Measurements from ENCODE around the gene ARAF.
"Not testable (repeated sequence)": the region's sequence is repeated elsewhere in the genome, so short reads cannot be mapped to it uniquely, and the experiment has no call there.

ARAF gene

GRCh38 chrX:47560934-47561658 lies at the start of gene ARAF:
Gene ARAF (plus strand): TSS chrX:47561205. CDS start chrX:47562968, 1,763 bp downstream.
- peak; percentile 99 for DNase-seq

GRCh38 chrX:47512383-47512782 lies 48.6 kb upstream of the ARAF start:
- not testable (repeated sequence) for DNase-seq

GRCh38 chrX:47513034-47513965 lies 47.7 kb upstream of the ARAF start:
- peak; percentile 13 for DNase-seq

GRCh38 chrX:47514533-47515235 lies 46.3 kb upstream of the ARAF start:
- DNase-seq, result no peak

- no peak for DNase-seq
Observed at GRCh38 chrX:47515941-47516665, 44.9 kb upstream of the ARAF start.

- no peak for DNase-seq
Observed at GRCh38 chrX:47518144-47518543, 42.9 kb upstream of the ARAF start.

GRCh38 chrX:47523297-47523696 lies 37.7 kb upstream of the ARAF start:
- peak; percentile 83 for DNase-seq

GRCh38 chrX:47523713-47524166 lies 37.3 kb upstream of the ARAF start:
- no peak for DNase-seq

- no peak for DNase-seq
Observed at GRCh38 chrX:47529548-47529947, 31.5 kb upstream of the ARAF start.

- no peak for DNase-seq
Observed at GRCh38 chrX:47530049-47530448, 31.0 kb upstream of the ARAF start.

- no peak for DNase-seq
Observed at GRCh38 chrX:47539860-47540259, 21.1 kb upstream of the ARAF start.

- peak; percentile 88 for DNase-seq
Observed at GRCh38 chrX:47540754-47541538, 20.1 kb upstream of the ARAF start.

GRCh38 chrX:47543496-47543895 lies 17.5 kb upstream of the ARAF start:
- DNase-seq, result no peak

GRCh38 chrX:47556045-47556623 lies 4.9 kb upstream of the ARAF start:
- peak; percentile 96 for DNase-seq

- no peak for DNase-seq
Observed at GRCh38 chrX:47558436-47558835, 2.6 kb upstream of the ARAF start.

- peak; percentile 20 for DNase-seq
Observed at GRCh38 chrX:47560179-47560933, 649 bp upstream of the ARAF start.

- DNase-seq, result no peak
Observed at GRCh38 chrX:47561659-47562151, 700 bp downstream of the ARAF start.

GRCh38 chrX:47562615-47563243 lies 1.7 kb downstream of the ARAF start:
- no peak for DNase-seq

- DNase-seq, result no peak
Observed at GRCh38 chrX:47563801-47564315, 2.9 kb downstream of the ARAF start.

Measured in NCI-H146 (cell line).